Measurements from ENCODE around the gene NDUFV3. TPM values are rescaled to one million over a fixed set of nuclear protein-coding genes. Genes with fewer than 3 reads are reported as not detected.
"Not testable (repeated sequence)": the region's sequence is repeated elsewhere in the genome, so short reads cannot be mapped to it uniquely, and the experiment has no call there.

Gene NDUFV3
- total and polyA plus RNA-seq, 12 donors = 25.9 to 63.7 (median 52.2) TPM

DNA sequence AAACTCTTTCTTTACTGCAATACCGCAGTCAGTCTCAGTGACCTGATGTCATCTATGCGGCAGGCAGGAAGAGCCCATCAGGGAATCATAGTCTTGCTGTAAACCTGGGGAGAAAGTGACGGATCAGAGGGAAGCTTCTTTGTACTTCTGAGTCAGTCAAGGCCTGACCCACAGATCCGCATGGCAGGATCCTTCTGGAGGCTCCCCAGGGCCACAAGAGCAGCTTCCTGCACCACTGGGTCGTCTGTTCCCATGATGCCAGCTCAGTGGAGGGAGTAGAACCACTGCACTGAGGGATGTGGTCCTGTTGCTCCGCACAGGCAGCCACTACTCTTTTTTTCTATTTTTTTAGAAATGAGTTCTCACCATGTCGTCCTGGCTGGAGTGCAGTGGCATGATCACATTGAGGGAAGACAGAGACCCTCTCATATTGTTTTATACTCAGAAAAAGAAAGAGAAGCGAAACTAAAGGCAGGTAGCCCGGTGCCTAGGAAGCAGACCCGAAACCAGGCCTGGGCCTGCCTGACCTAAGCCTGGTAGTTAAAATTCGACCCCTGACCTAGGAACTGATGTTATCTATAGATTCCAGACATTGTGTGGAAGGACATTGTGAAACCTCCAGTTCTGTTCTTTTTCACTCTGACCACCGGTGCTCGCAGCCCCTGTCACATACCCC lies 38.6 kb downstream of the NDUFV3 start:
- DNase-seq (no peak), ATAC-seq (no peak)
- Histone ChIP-seq H3K36me3 (no peaks in the 10 kb centered on the region), H3K4me3 (no peak overlapping the region), H3K27ac (no peak overlapping the region), H3K4me1 (peaks cover 0 to 4% (median 0%) of the 10 kb centered on the region in 9 donors), H3K27me3 (no peaks in the 10 kb centered on the region), H3K9me3 (no peaks in the 10 kb centered on the region)
- intact Hi-C loops (cut with DNase I) = loop anchor here in 1 of 10 donors (10.0 kb wide), 1 partner anchor 857 kb away; the partner anchor contains the start of gene UMODL1
- WGBS, 2 donors = 81 to 90% methylated on average over 13 of the region's 13 CpGs
- no peak for TF ChIP-seq CTCF (IDR thresholded peaks at IDR 0.05)

- not testable (repeated sequence) for H3K9me3 ChIP-seq, H3K27ac ChIP-seq, H3K4me3 ChIP-seq, H3K36me3 ChIP-seq, DNase-seq, H3K4me1 ChIP-seq, ATAC-seq, H3K27me3 ChIP-seq
- 89 to 90% methylated on average over 16 of the region's 16 CpGs for WGBS, 2 donors
- intact Hi-C loops (cut with DNase I) = loop anchor here in 1 of 10 donors (10.0 kb wide), 1 partner anchor 858 kb away; the partner anchor contains the start of gene UMODL1
These were observed 39.4 kb downstream of the NDUFV3 start for GRCh38 chr21:42932378-42933136.

DNA sequence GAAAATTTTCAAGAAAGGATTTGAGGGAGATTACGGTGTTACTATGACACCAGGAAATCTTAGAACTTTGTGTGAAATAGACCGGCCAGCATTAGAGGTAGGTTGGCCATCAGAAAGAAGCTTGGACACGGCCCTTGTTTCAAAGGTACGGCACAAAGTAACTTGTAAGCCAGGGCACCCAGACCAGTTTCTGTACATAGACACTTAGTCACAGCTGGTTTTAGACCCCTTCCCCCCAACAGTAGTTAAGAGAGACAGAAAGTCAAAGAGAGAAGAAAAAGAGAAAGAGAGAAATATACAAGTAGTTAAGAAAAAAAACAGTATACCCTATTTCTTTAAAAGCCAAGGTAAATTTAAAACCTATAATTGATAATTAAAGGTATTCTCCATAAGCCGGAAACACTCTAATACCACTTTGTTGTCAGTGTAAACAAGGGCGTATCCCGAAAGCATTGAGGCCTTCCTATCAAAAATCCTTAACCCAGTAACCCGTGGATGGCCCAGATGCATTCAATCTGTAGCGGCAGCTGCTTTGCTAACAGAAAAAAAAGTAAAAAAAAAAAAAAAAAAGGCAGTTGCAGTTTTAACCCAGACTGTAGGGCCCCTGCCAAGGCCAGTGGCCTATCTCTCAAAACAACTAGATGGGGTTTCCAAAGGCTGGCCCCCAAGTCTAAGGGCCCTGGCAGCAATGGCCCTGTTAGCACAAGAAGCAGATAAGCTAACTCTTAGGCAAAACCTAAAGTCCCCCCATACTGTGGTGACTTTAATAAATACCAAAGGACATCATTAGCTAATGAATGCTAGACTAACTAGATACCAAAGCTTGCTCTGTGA lies 40.2 kb downstream of the NDUFV3 start:
- ATAC-seq, H3K4me3 ChIP-seq, H3K36me3 ChIP-seq, H3K4me1 ChIP-seq, H3K27ac ChIP-seq, H3K27me3 ChIP-seq, DNase-seq, H3K9me3 ChIP-seq: not testable (repeated sequence)
- 69 to 75% methylated on average over 8 to 9 of the region's 9 CpGs for WGBS, 2 donors
- intact Hi-C loops (cut with DNase I) = loop anchor here in 1 of 10 donors (10.0 kb wide), 1 partner anchor 859 kb away; the partner anchor contains the start of gene UMODL1

GRCh38 chr21:42933973-42934372 lies 40.9 kb downstream of the NDUFV3 start:
- H3K27ac ChIP-seq, H3K4me1 ChIP-seq, H3K4me3 ChIP-seq, ATAC-seq, H3K27me3 ChIP-seq, DNase-seq, H3K36me3 ChIP-seq, H3K9me3 ChIP-seq: not testable (repeated sequence)
- WGBS, 2 donors = 88 to 97% methylated on average over 12 of the region's 12 CpGs
- intact Hi-C loops (cut with DNase I) = loop anchor here in 1 of 10 donors (10.0 kb wide), 1 partner anchor 859 kb away; the partner anchor contains the start of gene UMODL1

DNA sequence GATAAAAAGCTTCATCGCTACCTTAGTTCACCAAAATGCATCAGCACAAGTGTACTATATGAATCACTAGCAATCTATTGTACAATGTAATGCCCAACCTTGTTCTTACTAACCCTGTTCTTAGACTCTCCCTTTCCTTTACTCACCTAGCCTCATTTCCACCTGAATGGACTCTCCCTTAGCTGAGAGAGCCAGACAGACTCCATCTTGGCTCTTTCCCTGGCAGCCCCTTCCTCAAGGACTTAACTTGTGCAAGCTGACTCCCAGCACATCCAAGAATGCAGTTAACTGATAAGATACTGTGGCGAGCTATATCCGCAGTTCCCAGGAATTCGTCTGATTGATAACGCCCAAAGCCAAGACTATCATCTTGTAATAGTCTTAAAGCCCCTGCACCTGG lies 43.3 kb downstream of the NDUFV3 start:
- not testable (repeated sequence) for H3K27ac ChIP-seq, H3K27me3 ChIP-seq, H3K9me3 ChIP-seq, H3K36me3 ChIP-seq, H3K4me3 ChIP-seq, ATAC-seq, DNase-seq
- intact Hi-C loops (cut with DNase I) = loop anchor here in 1 of 10 donors (10.0 kb wide), 1 partner anchor 862 kb away; the partner anchor contains the start of gene UMODL1
- 56 to 83% methylated on average over 2 to 5 of the region's 5 CpGs for WGBS, 2 donors
- peaks cover 0 to 21% (median 7%) of the 10 kb centered on the region in 9 donors for H3K4me1 ChIP-seq

- H3K4me3 ChIP-seq = not testable (repeated sequence)
- 73 to 79% methylated on average over 15 to 16 of the region's 16 CpGs for WGBS, 2 donors
These were observed 44.2 kb downstream of the NDUFV3 start for GRCh38 chr21:42937034-42937940.

More at GRCh38 chr21:42937034-42937940, 44.2 kb downstream of the NDUFV3 start:
- intact Hi-C loops (cut with DNase I) = loop anchor here in 1 of 10 donors (10.0 kb wide), 1 partner anchor 862 kb away; the partner anchor contains the start of gene UMODL1
- H3K27me3 ChIP-seq, ATAC-seq, H3K27ac ChIP-seq, DNase-seq, H3K36me3 ChIP-seq, H3K9me3 ChIP-seq: not testable (repeated sequence)
- H3K4me1 ChIP-seq = peaks cover 0 to 21% (median 7%) of the 10 kb centered on the region in 9 donors
